HUES64 (cell line): ENCODE results near the gene ST6GALNAC6.

Experiments used
- H3K27ac ChIP-seq: 2 replicates; pipeline ENCODE4 v1.7.0; 2013; ENCODE audit warnings: low read depth, low read length, inconsistent platforms
- H3K27me3 ChIP-seq: 2 replicates; pipeline ENCODE4 v1.6.1; 2013; ENCODE audit warnings: mild to moderate bottlenecking, low read length; ENCODE audit not compliant: insufficient read depth
- H3K36me3 ChIP-seq: 2 replicates; pipeline ENCODE4 v1.6.1; 2013; ENCODE audit warnings: mild to moderate bottlenecking, low read length; ENCODE audit not compliant: insufficient read depth
- H3K4me1 ChIP-seq: 2 replicates; pipeline ENCODE4 v1.6.1; 2013; ENCODE audit warnings: mild to moderate bottlenecking, low read length, moderate library complexity; ENCODE audit not compliant: insufficient read depth
- H3K4me3 ChIP-seq: 2 replicates; pipeline ENCODE4 v1.5.1; 2013; ENCODE audit warnings: mild to moderate bottlenecking, low read length, moderate library complexity
- H3K9ac ChIP-seq: 2 replicates; pipeline ENCODE4 v1.6.1; 2013; ENCODE audit warnings: mild to moderate bottlenecking, low read depth, low read length
- H3K9me3 ChIP-seq: 2 replicates; pipeline ENCODE4 v1.6.1; 2013; ENCODE audit warnings: low read depth, low read length; ENCODE audit not compliant: insufficient read depth
- WGBS: fragments of 150-250, 120-280 bp; methylation state at CpG from one replicate; pipeline ENCODE4 v1.1.7; 2013; ENCODE audit warnings: missing lambda C conversion rate; 5-methylcytosine and 5-hydroxymethylcytosine counted together

ST6GALNAC6 gene

DNA sequence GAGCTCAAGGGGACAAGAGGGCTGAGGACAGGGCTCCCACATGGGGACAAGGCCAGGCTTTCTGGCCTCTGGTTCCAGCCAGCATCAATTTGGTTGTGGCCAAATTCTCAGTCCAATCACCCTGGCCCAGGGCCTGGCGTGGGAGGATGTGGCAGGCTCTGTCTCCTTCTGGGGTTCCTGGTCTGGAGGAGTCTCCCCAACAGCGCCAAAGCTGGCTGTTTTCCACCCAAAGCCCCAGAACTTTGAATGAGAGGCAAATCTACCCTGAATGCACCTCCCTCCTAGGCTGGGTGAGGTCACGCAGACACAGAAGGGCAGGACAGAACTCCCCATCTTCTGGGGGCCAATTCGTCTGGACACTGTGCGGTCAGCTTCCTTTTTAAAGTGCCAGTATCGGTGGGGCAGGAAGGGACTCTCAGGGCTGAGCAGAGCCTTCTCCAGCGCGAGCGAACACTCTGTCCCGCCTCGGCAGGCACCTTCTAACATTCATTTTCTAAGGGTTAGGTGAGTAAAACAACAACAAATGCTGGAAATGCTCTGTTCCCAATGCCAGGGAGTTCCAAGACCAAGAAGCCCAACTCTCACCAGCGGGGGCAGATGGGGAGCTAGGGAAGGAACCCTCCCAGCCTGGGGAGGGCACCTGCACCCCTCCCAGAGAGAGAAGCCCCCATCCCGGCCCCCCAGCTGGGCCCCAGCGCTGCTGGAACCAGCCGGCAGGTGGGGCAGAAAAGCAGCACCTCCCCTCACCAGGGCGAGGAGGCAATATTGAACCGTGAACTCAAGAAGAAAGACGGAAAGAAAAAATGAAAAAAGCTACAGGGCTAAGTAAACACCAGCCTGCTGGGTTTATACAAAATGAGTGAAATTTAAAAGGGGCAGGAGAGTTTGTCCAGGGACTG, 41.9 kb upstream of the ST6GALNAC6 start:
- 90% methylated on average over 18 of the region's 18 CpGs for WGBS
- peaks cover 38% of the 10 kb centered on the region for H3K36me3 ChIP-seq
- no peaks in the 10 kb centered on the region for H3K27me3 ChIP-seq
- H3K9ac ChIP-seq: no peak overlapping the region
- no peaks in the 10 kb centered on the region for H3K9me3 ChIP-seq
- 0 out of 2 replicates have a peak, but pooled peaks cover 7% of the 10 kb centered on the region for H3K4me1 ChIP-seq
- H3K4me3 ChIP-seq: no peak overlapping the region
- H3K27ac ChIP-seq: no peak overlapping the region

DNA sequence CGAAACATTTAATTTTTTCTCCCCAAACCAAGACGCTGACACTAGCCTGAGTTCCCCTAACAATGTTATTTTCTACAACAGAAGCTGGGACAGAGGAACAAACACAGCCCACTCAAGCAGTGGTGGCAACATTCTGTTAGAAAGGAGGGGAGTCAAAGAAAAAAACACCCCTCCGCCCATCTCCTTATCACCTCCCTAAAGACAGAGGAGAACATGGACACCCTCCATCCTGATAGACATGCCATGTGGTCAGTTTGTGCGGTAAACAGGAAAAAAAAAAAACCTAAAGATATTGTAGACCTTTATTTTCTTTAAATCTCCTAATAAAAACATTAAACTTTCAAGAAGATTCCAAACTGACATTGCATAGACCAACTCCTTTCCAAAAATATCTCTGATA, 41.2 kb upstream of the ST6GALNAC6 start:
- Histone ChIP-seq H3K27me3 (no peaks in the 10 kb centered on the region), H3K36me3 (peaks cover 39% of the 10 kb centered on the region), H3K9me3 (no peaks in the 10 kb centered on the region), H3K27ac (no peak overlapping the region), H3K9ac (no peak overlapping the region), H3K4me3 (no peak overlapping the region), H3K4me1 (0 out of 2 replicates have a peak, but pooled peaks cover 10% of the 10 kb centered on the region)
- WGBS: 98% methylated on average over 4 of the region's 4 CpGs

DNA sequence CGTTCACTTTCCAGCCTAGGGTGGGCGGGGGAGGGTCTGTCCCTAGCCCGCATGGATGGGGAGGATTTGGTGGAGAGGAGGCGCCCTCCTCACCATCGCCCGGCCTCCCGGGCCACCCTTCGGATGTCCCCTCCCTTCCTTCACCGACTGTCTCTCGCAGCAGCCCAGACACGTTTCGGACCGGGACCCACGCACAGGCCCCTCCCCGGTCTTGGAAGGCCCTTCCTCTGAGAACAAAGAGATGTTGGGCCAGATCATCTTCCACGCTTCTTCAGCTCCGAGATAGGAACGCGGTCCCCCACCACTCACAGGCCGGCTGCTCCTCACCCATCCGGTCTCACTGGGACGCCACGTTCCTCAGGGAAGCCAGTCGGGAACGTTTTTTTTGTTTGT, 38.9 kb upstream of the ST6GALNAC6 start:
- H3K27ac ChIP-seq: 0 out of 2 replicates have a peak overlapping the region, but pooled peaks have one; percentile 18
- no peaks in the 10 kb centered on the region for H3K27me3 ChIP-seq
- no peaks in the 10 kb centered on the region for H3K9me3 ChIP-seq
- H3K4me1 ChIP-seq: 0 out of 2 replicates have a peak, but pooled peaks cover 10% of the 10 kb centered on the region
- H3K9ac ChIP-seq: peak overlapping the region; percentile 66
- H3K4me3 ChIP-seq: peak overlapping the region; percentile 90
- H3K36me3 ChIP-seq: peaks cover 23% of the 10 kb centered on the region
- WGBS: 35% methylated on average over 25 of the region's 25 CpGs

DNA sequence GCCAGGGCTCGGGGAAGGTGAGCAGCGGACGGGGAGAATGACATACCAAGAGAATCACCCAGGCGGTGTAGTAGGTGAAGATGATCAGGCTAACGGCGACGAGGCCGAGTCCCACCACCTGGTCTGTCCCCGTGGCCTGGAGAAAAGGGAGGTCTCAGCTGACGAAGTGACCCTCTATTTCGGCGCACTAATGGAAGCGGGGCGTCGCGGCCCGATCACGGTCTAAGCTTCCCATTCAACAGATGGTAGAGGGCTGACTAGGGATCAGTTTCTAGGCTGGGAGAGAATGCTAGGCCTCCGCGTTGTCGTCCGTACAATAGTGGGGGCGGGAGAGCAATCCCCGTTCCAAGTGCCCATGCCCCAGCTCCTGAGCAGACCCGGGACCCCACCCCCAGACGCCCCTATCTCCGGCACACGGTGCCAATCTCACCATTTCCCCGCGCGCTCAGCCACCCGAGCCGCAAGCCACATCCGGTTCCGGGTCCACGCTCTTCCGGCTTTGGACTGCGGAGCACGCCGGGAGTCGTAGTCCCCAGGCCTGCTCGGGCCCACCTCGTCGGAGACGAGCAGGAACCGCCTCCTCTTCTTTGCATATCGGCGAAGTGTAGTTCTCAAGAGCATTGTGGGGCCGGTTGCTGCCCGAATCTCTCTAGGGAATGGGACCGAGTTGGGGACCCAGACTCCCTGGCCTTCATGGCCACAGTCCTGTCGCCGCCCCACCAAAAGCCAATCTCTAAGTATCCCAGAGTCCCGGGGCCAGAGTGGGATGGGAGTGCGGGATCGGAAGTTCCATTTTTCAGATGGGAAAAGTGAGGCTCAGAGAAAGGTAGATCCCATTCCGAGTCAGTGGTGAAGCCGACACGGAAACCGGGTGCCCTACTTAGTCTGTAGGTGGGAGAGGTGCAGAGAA, 38.2 kb upstream of the ST6GALNAC6 start, which contains the start of gene DPM2:
Gene DPM2, minus strand, starts transcription at position 467 of the 910 bp plus-strand sequence. Its CDS starts 34 bp downstream, at position 433.
- no peaks in the 10 kb centered on the region for H3K9me3 ChIP-seq
- H3K9ac ChIP-seq: peak within 1 kb of the TSS; percentile 72
- H3K4me1 ChIP-seq: 0 out of 2 replicates have a peak, but pooled peaks cover 10% of the 10 kb centered on the region
- H3K4me3 ChIP-seq: peak within 1 kb of the TSS; percentile 90
- H3K27me3 ChIP-seq: no peaks in the 10 kb centered on the region
- H3K27ac ChIP-seq: 0 out of 2 replicates have a peak within 1 kb of the TSS, but pooled peaks have one; percentile 42
- 4% methylated on average over 60 of the region's 60 CpGs for whole genome bisulfite sequencing
- H3K36me3 ChIP-seq: peaks cover 19% of the 10 kb centered on the region

DNA sequence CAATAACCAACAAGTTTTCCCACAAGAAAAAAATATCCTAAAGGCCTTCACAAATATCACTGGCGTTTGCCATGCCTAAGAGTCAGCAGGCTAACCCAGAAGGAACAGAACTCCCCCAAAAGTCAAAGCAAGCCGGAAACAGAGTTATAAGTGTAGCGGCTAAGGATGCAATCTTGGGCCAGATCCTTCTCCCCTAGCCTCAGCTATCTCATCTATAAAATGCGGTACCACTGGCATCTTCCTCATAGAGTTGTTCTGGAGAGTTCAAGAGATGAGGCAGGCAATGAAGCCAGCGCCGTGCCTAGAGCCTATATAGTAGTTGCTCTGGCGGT, 37.6 kb upstream of the ST6GALNAC6 start:
- Histone ChIP-seq H3K27me3 (no peaks in the 10 kb centered on the region), H3K9me3 (no peaks in the 10 kb centered on the region), H3K36me3 (peaks cover 12% of the 10 kb centered on the region), H3K4me3 (peak overlapping the region; percentile 90), H3K27ac (no peak overlapping the region), H3K4me1 (0 out of 2 replicates have a peak, but pooled peaks cover 10% of the 10 kb centered on the region), H3K9ac (peak overlapping the region; percentile 72)
- 17% methylated on average over 6 of the region's 7 CpGs for WGBS

DNA sequence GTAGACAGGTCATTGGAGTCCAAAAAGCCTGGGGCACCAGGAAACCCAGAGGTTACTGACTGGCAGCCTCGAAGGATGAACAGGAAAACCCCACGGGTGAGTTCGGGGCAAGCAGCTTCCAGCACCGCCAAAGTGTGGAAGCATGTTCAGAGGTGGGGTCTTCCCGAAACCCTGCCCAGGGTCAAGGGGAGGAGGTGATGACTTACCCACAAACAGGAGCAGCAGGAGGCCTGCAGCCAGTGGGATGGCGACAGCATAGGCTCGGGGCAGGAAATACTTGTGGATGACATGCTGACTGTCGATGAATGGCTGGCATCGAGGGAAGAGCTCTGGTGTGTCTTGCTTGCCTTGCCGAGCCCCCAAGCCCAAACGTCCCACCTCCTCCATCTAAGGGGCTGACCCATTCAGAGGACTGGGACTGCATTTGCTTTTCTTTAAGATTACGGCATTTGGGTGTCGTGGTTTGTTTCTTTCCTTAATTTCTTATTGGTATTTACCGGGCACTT, 37.0 kb upstream of the ST6GALNAC6 start:
- Histone ChIP-seq H3K27ac (no peak overlapping the region), H3K27me3 (no peaks in the 10 kb centered on the region)
- WGBS: 86% methylated on average over 14 of the region's 14 CpGs

DNA sequence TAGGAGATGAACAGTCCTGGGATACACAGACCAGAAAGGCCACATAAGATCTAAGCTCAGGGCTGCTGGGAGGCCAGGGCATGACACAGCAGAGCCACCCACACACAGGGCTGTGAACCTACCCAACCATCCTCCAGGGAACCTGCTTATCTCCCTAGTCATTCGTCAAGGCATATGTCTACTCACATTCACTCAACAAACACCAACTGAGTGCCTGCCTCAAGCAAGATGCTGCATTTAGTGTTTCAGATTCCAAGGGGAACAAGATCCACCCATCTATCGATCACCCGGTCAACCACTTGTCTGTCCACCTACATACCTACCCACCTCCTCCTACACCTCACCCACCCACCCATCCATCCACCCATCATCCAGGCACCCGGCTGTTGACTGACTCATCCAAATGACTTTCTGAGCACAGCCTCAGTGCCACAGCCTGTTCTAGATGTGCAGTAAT, 36.4 kb upstream of the ST6GALNAC6 start:
- peaks cover 11% of the 10 kb centered on the region for H3K36me3 ChIP-seq
- H3K27ac ChIP-seq: no peak overlapping the region
- no peaks in the 10 kb centered on the region for H3K9me3 ChIP-seq
- no peak overlapping the region for H3K9ac ChIP-seq
- peak overlapping the region; percentile 90; the same call in 1 of the 2 replicates for H3K4me3 ChIP-seq
- H3K27me3 ChIP-seq: no peaks in the 10 kb centered on the region
- H3K4me1 ChIP-seq: peaks cover 18% of the 10 kb centered on the region
- WGBS: 84% methylated on average over 4 of the region's 4 CpGs

More for the DNA sequence above, 37.0 kb upstream of the ST6GALNAC6 start:
- no peaks in the 10 kb centered on the region for H3K9me3 ChIP-seq
- peaks cover 11% of the 10 kb centered on the region for H3K36me3 ChIP-seq
- no peak overlapping the region; the same call in 1 of the 2 replicates for H3K9ac ChIP-seq
- H3K4me3 ChIP-seq: peak overlapping the region; percentile 90
- H3K4me1 ChIP-seq: peaks cover 12% of the 10 kb centered on the region; the same call in 1 of the 2 replicates

DNA sequence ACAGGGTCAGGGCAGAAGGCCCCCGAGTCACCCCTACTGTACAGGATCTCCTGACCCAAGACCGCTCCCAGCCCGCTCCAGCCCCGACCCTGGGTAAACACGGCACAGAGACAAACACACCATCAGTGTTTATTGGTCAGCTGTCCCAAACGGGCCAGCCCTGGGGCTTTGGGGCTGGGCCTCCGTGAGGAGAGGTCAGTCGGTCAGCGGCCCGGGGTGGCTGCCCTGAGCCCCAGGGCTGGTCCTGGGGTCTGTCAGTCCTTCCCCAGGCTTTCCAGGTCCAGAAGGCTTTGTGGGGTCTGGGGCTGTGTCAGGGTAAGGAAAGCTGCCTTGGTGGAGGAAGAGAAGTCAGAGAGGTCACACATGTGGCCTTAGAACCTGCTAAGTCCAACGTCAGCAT, 35.6 kb upstream of the ST6GALNAC6 start:
- H3K27ac ChIP-seq: no peak overlapping the region
- H3K9ac ChIP-seq: no peak overlapping the region
- H3K9me3 ChIP-seq: no peaks in the 10 kb centered on the region
- WGBS: 86% methylated on average over 11 of the region's 11 CpGs
- no peak overlapping the region for H3K4me3 ChIP-seq
- H3K4me1 ChIP-seq: peaks cover 21% of the 10 kb centered on the region
- peaks cover 9% of the 10 kb centered on the region for H3K36me3 ChIP-seq
- H3K27me3 ChIP-seq: peaks cover under 1% of the 10 kb centered on the region; the same call in 1 of the 2 replicates

DNA sequence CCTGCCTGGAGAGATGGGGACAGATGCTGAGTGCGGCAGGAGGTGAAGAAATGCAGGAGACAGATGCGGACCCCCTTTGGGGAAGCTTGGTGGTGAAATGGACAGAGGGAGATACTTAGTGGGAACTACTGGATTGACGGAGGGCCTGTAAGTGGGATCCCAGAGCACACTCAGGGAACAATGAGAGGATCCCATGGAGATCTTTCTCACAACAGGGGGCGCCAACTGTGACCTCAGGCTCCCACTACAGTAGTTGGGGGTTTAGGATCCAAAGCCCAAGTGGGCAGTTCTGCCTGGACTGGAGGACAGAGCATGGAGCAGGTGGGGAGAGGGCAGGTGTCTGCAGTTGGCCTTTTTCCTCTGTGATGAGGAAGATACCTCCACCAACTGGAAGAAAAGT, 34.8 kb upstream of the ST6GALNAC6 start:
- Histone ChIP-seq H3K4me3 (no peak overlapping the region), H3K4me1 (peaks cover 23% of the 10 kb centered on the region), H3K9ac (no peak overlapping the region), H3K27me3 (peaks cover 8% of the 10 kb centered on the region), H3K36me3 (peaks cover 8% of the 10 kb centered on the region; the same call in 1 of the 2 replicates), H3K9me3 (no peaks in the 10 kb centered on the region), H3K27ac (no peak overlapping the region)
- WGBS: 85% methylated on average over 4 of the region's 4 CpGs

DNA sequence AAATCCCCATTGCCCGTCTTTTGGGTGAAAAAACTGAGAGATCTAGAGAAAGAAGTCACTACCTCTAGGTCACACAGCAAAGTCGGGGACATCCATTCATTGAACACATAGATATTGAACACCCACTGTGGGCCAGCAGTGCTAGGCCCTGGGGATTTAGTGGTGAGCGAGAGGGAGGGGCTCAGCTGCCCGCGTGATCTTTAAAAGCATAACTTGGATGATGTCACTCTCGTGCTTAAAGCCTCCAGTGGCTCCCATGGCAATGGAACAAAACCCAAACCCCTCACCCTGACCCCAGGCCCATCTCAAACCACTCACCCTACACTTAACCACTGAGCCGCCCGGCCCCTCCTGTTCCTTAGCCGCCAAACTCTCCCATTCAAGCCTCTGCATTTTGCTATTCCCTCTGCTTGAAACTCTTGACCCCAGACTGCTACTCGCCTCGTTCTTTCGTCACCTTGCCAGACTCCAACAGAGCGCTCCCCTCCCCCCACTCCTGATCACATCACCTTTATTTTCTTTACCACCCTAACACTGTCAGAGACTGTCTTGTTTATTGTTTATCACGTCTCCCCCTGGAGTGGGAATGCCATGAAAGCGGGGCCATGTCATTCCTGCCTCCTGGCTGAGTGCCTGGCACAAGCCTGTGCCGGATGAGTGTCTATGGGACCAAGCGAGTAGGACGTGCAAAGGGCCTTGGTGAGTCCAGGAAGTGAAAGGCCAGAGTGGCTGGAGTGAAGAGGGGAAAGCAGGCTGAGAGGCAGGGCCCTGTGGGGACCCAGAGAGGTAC, 31.9 kb upstream of the ST6GALNAC6 start:
- 22% methylated on average over 18 of the region's 18 CpGs for WGBS
- H3K9me3 ChIP-seq: no peaks in the 10 kb centered on the region
- H3K4me3 ChIP-seq: peak overlapping the region; percentile 60
- H3K27me3 ChIP-seq: peaks cover 32% of the 10 kb centered on the region
- H3K36me3 ChIP-seq: peaks cover 7% of the 10 kb centered on the region; the same call in 1 of the 2 replicates
- H3K4me1 ChIP-seq: peaks cover 21% of the 10 kb centered on the region
- H3K9ac ChIP-seq: peak overlapping the region; percentile 13; the same call in 1 of the 2 replicates
- peak overlapping the region; percentile 53; the same call in 1 of the 2 replicates for H3K27ac ChIP-seq
